Measurements from ENCODE around the gene HOXB8. TPM values are rescaled to one million over a fixed set of nuclear protein-coding genes. Genes with fewer than 3 reads are reported as not detected.

Gene HOXB8
- total and polyA plus RNA-seq, 2 donors (not counting 3 experiments of a cell fraction or from before 2014, with no cell fraction given) = 1.7 to 2.4 TPM

DNA sequence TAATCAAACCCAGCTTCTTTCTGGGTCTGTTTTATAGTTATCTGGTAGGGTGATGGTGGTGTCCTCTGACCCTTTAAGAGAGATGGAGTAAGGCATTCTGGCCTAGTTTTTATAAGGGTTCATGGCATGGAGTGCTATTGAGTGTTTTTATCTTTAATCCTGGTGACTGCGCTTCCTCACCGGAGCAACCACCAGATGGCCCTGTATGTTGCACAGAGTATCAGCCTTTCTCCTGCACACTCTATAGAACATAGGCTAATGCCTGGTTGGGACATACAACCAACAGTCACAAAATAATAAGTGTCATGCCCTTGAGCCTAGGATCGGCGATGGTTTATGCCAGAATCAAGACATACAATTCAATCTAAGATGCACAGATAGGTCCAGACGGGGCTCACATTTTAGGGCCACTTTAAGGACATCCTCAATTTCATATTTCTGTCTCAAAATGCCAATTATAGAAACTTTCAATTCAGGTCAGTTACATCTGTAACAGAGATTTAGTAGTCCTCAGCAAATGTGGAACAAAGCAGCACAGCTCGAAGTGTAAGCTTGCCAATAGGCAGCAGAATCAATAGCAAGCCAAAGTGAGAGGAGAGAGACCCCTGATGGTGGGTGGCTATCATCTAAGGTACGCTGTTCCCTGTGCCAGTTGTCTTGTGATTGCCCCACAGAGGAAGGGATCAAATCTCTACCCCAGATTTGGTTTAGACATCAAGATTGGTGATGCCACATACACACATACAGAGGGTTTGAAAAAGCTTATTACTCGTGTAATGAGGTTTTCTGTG, 48.2 kb upstream of the HOXB8 start:
- Histone ChIP-seq H3K4me2 (ENCODE audit: insufficient read depth, low read length) (no peak overlapping the region), H2AFZ (ENCODE audit: low read depth, low read length) (no peak overlapping the region), H4K20me1 (replicated peaks; ENCODE audit: control insufficient read depth, extremely low read depth, insufficient read depth, low read length) (no peaks in the 10 kb centered on the region), H3K36me3 (ENCODE audit: control insufficient read depth in 2 of 2, extremely low read depth in 1 of 2, insufficient read depth in 2 of 2, low read length in 2 of 2) (no peaks in the 10 kb centered on the region), H3K9ac (replicated peaks; ENCODE audit: extremely low read depth, insufficient read depth, low read length) (no peak overlapping the region), H3K27me3 (ENCODE audit: control insufficient read depth in 2 of 2, insufficient read depth in 2 of 2, low read length in 2 of 2) (peaks cover 11 to 23% of the 10 kb centered on the region in 2 experiments), H3K79me2 (ENCODE audit: control insufficient read depth, insufficient read depth, low read length) (no peaks in the 10 kb centered on the region), H3K4me3 (replicated peaks in 1 of 3; ENCODE audit: insufficient read depth in 1 of 3, low read depth in 1 of 3, low read length in 3 of 3) (no peak overlapping the region), H3K9me1 (replicated peaks; ENCODE audit: control insufficient read depth, extremely low read depth, insufficient read depth, low read length) (no peaks in the 10 kb centered on the region), H3K9me3 (replicated peaks; ENCODE audit: control insufficient read depth, insufficient read depth, low read length) (no peaks in the 10 kb centered on the region), H3K4me1 (ENCODE audit: control insufficient read depth, extremely low read depth, insufficient read depth, low read length) (no peaks in the 10 kb centered on the region), H3K27ac (ENCODE audit: insufficient read depth, low read depth, low read length) (no peak overlapping the region)
- no TSS peak for BruUV-seq (replicated peaks)
- DNase-seq (ENCODE audit: low read depth, low spot score) (no peak), FAIRE-seq (no peak)
- TF ChIP-seq JUN (IDR thresholded peaks at IDR 0.05; ENCODE audit: borderline replicate concordance, insufficient read depth, insufficient read length, low read depth) = no peak
- no peak for TF ChIP-seq MYC (IDR thresholded peaks at IDR 0.05; ENCODE audit: low read depth, low read length)
- no peak for TF ChIP-seq GATA2 (IDR thresholded peaks at IDR 0.05; ENCODE audit: insufficient read depth, insufficient read length, low read depth, low read length)
- TF ChIP-seq POLR2AphosphoS5 (IDR thresholded peaks at IDR 0.05; ENCODE audit: insufficient read depth, low read depth, low read length) = no peak
- no peak for TF ChIP-seq POLR2A (IDR thresholded peaks at IDR 0.05; ENCODE audit: low read depth, low read length)
- no peak for TF ChIP-seq EZH2 (IDR thresholded peaks at IDR 0.05; ENCODE audit: borderline replicate concordance, low read depth, low read length, severe bottlenecking)
- TF ChIP-seq, protein P1, sequence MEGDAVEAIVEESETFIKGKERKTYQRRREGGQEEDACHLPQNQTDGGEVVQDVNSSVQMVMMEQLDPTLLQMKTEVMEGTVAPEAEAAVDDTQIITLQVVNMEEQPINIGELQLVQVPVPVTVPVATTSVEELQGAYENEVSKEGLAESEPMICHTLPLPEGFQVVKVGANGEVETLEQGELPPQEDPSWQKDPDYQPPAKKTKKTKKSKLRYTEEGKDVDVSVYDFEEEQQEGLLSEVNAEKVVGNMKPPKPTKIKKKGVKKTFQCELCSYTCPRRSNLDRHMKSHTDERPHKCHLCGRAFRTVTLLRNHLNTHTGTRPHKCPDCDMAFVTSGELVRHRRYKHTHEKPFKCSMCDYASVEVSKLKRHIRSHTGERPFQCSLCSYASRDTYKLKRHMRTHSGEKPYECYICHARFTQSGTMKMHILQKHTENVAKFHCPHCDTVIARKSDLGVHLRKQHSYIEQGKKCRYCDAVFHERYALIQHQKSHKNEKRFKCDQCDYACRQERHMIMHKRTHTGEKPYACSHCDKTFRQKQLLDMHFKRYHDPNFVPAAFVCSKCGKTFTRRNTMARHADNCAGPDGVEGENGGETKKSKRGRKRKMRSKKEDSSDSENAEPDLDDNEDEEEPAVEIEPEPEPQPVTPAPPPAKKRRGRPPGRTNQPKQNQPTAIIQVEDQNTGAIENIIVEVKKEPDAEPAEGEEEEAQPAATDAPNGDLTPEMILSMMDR (IDR thresholded peaks at IDR 0.05; ENCODE audit: extremely low read depth in 1 of 2, insufficient read depth in 1 of 2, low read depth in 1 of 2, low read length in 2 of 2) = no peak
- ChIA-PET CTCF (interaction anchor here (0.5 to 3.0 kb wide), 8 partner anchors 8 to 128 kb away, joined by 3 to 12 read pairs (median 4); no protein-coding TSS in a partner anchor), POLR2A (interaction anchor here (0.5 kb wide), 1 partner anchor 535 kb away, joined by 3 read pairs; no protein-coding TSS in a partner anchor)
- dilution Hi-C loops (cut with MboI; ENCODE audit: extremely low pct_ligation_motif_present, low sequenced_read_pairs) (loop anchor here (25.0 kb wide), 1 partner anchor 99 kb away; no protein-coding TSS in a partner anchor), intact Hi-C loops (cut with micrococcal nuclease) (no loop called here)
